HUDEP-2 (cell line): ENCODE measurements around the gene CLIC5.

ENCODE experiments used
- DNase-seq, 76 experiments: peaks; one replicate each; lab custom pipeline; 2025; ENCODE audit not compliant: unreplicated experiment in 76 of 76; lab: John Stamatoyannopoulos, UW

Gene CLIC5

DNA sequence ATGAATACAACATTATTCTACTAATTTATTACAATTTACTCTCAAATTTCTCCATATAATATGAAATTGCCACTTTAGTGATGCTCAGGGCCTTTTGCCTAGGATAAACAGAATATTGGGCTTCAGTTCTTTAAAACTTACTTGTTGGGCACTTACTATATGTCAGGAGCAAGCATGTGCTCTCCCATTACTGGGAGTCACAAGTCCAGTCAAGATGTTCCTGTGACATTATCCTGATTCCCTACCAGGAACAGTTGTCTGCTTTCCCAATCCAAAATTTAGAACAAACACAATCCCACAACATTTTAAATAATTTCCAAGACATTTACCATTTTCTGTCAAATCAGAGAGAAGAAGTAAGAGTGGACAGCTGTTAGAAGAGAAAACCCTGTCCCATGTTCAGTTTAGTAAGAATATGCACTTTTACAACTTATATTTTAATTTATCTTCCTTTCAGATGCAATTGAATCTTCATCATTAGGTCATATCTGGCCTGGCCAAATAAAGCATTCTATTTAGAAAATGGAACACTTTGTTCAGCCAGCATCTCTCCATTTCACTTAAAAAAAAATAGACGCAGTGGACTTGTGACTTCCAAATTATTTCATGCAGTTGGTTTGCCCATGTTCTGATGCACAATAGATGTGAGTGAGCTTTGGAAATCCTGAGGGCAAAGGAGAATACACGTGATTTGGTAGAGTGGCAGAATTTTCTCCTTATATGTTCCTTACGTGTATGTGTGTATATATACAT, 159.8 kb downstream of the CLIC5 start:
- no peak for DNase-seq

- DNase-seq: no peak
Observed at GRCh38 chr6:45854149-45854742, 161.4 kb downstream of the CLIC5 start.

GRCh38 chr6:45851034-45851400, 164.6 kb downstream of the CLIC5 start:
- no peak for DNase-seq

DNA sequence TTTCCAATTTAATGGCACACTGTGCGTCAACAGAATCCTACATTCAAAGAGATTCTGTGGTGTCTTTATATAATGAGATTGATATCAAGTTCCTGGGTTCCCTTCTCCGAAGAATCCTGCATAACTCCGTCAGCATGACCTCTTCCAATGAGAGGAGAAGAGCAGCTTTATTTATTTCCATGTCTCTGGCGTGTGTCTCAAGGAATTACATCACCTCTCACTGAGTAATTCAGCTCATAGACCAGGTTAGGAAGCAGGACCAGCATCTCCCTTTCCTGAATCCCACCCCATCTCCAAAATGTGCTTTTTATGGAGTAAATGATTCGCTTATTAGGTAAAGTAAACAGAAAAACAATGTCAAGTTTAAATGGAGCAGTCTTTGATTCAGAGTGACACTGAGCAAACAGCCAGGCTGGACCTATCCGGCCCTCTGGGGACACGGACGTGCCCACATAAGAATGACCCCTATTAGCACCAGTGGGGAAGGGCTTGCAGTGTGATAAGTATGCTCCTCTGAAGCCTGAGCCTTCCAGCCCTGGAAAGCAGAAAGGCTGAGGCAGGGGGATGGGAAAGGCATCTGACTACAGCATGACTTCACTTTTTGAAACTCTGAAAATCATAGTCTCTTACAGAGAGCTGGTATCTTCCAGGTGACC, 165.2 kb downstream of the CLIC5 start:
- DNase-seq: no peak

- no peak for DNase-seq
Observed at GRCh38 chr6:45845567-45845966, 170.1 kb downstream of the CLIC5 start.

DNA sequence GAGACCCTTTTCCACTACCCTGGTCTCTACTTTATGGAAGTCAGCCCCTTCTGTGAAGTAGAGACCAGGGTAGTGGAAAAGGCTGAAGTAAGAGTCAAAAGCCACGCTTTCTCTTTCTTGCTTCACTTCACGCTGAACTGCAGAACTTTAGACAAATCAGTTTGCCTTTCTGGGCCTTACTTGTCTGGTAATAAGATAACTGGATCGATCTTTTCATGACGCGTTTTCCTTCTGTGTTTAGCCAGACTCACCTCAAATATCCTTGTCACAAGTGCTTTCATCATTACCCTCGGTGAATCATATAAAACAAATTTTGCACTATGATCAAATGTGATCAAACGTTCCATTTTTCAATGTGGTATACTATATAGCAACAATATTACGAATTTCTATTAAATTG, 170.7 kb downstream of the CLIC5 start:
- no peak for DNase-seq

GRCh38 chr6:45843848-45844521, 171.7 kb downstream of the CLIC5 start:
- no peak for DNase-seq

- DNase-seq: no peak
Observed at GRCh38 chr6:45841062-45841461, 174.6 kb downstream of the CLIC5 start.

DNA sequence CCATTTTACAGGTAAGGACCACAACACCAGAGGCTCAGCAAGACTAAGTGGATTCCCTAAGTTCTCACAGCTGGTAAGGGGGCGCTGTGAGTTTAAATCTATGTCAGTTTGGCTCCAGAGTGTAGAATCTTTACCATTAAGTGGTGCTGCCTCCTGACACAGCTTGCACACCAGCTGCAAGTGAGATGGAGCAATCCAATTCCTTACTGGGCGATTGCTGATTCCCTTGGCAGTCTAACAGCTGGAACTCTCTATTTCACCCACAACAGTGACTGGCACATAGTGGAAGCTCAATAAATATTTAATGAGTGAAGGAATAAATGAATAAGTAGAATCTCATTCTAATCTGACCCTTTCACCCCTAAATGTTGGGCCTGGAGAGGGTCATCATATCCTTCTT, 176.7 kb downstream of the CLIC5 start:
- DNase-seq: no peak

- no peak for DNase-seq
Observed at GRCh38 chr6:45838451-45838850, 177.2 kb downstream of the CLIC5 start.

- no peak for DNase-seq
Observed at GRCh38 chr6:45837541-45838200, 178.0 kb downstream of the CLIC5 start.

- no peak for DNase-seq
Observed at GRCh38 chr6:45836984-45837383, 178.7 kb downstream of the CLIC5 start.

DNA sequence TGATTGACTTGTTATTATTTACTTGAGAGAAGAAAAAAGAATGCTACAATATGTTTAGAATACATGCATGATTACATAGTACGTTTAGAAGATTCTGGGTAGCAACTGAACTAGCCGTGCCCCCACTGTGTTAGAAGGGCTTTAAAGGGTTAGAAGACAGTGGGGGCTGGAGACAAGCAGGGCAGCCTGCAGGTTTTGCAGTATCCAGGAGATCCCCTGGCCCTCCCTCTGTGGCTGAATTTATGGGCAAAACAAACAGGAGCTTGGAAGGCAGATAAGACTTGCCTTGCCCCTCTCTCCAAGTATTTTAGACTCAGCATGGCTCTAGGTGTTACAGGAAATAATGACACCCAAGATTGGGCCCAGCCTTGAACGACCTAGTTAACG, 179.2 kb downstream of the CLIC5 start:
- no peak for DNase-seq

DNA sequence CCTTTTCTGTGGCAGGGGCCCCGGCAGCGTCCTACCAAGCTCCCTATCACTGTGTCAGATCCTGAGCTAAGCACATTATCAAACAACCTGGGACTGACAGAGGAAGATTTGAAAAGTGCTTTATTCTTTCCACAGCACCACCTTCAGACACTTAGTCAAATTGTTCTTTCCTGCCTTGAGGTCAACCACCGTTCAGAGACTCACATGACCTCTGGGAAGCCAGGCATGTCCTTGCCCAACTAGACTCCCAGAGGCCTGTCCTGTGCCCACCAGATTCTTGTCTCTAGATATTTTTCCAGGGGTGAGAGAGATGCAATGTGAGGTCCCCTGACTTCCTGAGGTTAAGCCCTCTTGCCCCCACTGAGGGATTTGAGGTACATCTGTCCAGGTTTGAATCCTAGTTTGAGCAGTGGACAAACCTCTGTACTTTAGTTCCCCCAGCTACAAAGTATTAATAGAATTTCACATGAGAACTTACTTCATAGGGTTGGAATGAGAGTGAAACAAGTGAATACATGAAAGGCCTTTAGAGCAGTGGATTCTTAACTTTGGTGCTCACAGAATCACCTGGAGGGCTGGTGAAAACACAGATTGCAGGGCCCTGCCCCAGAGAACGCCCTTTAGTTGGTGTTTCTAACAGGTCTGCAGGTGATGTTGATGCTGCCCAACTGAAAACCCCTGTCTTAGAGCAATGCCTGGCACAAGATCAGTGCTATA, 179.8 kb downstream of the CLIC5 start:
- no peak for DNase-seq

DNA sequence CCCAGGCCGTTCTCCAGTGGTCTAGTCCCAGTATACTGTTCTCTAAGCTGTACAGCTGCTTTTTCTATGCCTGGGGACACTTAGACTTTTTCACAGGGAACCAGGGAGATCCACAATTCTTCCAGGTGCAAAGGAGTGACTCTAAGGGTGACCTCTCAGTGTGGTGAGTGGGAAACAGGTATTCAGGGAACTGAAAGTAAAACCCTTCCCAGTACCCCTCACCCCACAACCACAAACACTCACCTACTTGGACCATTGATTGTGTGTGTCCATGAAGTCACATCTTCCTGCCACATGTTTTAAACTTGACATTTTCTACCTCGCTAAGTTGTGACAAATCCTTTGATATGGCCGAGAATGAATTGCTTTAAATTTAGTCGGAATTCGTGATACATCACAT, 183.6 kb downstream of the CLIC5 start:
- no peak for DNase-seq
